ENCODE data around the gene KIF3C.
"Not testable (repeated sequence)": the region's sequence is repeated elsewhere in the genome, so short reads cannot be mapped to it uniquely, and the experiment has no call there.

Gene KIF3C

GRCh38 chr2:25920786-25921415 lies 61.4 kb downstream of the KIF3C start:
- in situ Hi-C loops (cut with MboI; ENCODE audit: low sequenced_read_pairs), result no loop called here

- in situ Hi-C loops (cut with MboI; ENCODE audit: low sequenced_read_pairs), result no loop called here
Measured at GRCh38 chr2:25920336-25920735, 62.0 kb downstream of the KIF3C start.

DNA sequence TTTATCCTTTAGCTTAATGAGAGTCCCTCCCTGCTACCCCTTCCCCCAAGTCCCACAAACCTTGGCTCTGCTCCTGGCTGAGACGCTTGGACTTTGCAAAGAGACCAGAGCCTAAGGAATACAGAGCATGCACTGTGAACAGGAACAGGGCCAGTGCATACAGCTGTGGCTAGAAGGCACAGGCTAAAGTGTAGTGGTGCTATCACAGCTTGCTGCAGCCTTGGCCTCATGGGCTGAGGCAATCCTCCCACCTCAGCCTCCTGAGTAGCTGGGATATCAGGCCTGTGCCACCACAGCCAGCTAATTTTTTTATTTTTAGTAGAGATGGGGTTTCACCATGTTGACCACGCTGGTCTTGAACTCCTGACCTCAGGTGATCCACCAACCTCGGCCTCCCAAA lies 64.5 kb downstream of the KIF3C start:
- in situ Hi-C loops (cut with MboI; ENCODE audit: low sequenced_read_pairs), result no loop called here

- in situ Hi-C loops (cut with MboI; ENCODE audit: low sequenced_read_pairs), result not testable (repeated sequence)
Measured at GRCh38 chr2:25917411-25917810, 64.9 kb downstream of the KIF3C start.

DNA sequence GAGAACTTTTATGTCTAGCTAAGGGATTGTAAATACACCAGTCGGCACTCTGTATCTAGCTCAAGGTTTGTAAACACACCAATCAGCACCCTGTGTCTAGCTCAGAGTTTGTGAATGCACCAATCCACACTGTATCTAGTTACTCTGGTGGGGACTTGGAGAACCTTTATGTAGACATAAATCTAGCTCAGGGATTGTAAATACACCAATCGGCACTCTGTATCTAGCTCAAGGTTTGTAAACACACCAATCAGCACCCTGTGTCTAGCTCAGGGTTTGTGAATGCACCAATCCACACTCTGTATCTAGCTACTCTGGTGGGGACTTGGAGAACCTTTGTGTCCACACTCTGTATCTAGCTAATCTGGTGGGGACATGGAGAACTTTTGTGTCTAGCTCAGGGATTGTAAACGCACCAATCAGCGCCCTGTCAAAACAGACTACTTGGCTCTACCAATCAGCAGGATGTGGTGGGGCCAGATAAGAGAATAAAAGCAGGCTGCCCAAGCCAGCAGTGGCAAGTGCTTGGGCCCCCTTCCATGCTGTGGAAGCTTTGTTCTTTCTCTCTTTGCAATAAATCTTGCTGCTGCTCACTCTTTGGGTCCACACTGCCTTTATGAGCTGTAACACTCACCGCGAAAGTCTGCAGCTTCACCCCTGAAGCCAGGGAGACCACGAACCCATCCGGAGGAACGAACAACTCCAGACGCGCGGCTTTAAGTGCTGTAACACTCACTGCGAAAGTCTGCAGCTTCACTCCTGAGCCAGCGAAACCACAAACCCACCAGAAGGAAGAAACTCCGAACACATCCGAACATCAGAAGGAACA lies 66.1 kb downstream of the KIF3C start:
- in situ Hi-C loops (cut with MboI; ENCODE audit: low sequenced_read_pairs), result not testable (repeated sequence)

DNA sequence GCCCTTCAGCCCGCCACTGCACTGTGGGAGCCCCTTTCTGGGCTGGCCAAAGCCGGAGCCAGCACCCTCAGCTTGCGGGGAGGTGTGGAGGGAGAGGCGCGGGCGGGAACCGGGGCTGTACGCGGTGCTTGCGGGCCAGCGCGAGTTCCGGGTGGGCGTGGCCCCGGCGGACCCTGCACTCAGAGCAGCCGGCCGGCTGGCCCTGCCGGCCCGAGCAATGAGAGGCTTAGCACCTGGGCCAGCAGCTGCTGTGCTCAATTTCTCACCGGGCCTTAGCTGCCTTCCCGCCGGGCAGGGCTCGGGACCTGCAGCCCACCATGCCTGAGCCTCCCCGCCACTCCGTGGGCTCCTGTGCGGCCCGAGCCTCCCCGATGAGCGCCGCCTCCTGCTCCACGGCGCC lies 66.9 kb downstream of the KIF3C start:
- in situ Hi-C loops (cut with MboI; ENCODE audit: low sequenced_read_pairs), result not testable (repeated sequence)

GRCh38 chr2:25913696-25913973 lies 68.7 kb downstream of the KIF3C start:
- in situ Hi-C loops (cut with MboI; ENCODE audit: low sequenced_read_pairs), result not testable (repeated sequence)

DNA sequence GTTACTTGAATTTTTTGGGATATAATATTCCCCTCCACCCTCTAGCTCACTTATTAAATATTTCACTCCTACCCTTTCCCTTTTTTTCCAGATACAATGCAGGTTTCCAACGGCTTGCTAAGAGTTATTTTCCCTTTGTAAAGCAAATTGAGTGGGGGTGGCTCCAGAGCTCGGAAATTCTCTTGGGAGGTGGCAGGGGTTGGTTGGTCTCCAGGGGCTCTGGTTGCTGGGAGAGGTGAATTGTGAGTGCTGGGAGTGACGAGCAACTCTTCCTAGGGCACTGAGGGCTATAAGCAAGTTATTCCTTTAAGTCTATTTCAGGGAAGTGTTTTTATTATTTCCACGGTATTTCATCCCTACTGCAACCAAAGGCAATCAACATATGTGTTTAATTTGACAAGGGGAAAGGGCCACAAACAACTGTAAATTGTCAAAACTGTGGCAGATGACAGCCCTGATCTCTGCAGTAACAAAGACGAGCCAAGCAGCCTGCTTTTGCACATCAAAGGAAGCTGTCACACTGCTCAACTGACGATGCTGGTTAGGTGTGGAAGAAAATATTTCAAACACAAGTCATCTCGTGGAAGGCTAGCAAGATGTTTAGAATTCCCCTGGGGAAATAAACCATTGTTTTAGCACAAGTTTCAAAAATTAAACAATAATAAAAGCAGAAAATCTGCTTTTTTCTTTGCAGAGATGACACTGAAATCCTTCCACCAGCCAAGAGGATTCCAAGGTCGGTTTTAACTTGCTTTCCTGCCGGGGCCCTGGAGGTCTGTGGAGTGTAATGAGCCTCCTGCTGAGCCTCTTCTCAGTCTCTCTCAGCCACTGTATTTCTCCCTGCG lies 69.2 kb downstream of the KIF3C start:
- in situ Hi-C loops (cut with MboI; ENCODE audit: low sequenced_read_pairs), result no loop called here

DNA sequence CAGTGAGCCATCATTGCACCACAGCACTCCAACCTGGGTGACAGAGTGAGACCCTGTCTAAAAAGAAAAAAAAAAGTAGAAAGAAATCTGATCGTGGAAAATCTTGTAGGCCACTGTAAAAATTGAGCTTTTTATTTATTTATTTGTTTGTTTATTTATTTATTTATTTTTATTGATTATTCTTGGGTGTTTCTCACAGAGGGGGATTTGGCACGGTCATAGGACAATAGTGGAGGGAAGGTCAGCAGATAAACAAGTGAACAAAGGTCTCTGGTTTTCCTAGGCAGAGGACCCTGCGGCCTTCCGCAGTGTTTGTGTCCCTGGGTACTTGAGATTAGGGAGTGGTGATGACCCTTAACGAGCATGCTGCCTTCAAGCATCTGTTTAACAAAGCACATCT lies 72.7 kb downstream of the KIF3C start:
- in situ Hi-C loops (cut with MboI; ENCODE audit: low sequenced_read_pairs), result not testable (repeated sequence)

DNA sequence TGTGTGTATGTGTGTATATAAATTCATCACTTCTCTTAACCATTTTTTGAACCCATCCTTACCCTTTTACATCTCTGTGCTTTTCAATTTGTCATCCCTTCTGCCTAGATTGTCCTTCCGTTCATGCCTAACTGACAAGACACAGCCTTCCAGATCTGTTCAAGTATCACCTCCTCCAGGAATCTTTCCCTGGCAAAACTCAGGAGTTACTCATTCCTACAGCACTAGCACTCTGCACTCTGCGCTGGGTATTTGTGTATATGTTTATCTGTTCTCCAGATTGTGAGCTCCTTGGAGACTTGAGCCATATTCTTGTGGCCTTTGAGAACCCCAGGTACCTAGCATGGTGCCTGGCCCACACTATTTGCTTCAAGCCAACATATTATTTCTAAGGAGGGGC lies 77.2 kb downstream of the KIF3C start:
- in situ Hi-C loops (cut with MboI; ENCODE audit: low sequenced_read_pairs), result no loop called here

DNA sequence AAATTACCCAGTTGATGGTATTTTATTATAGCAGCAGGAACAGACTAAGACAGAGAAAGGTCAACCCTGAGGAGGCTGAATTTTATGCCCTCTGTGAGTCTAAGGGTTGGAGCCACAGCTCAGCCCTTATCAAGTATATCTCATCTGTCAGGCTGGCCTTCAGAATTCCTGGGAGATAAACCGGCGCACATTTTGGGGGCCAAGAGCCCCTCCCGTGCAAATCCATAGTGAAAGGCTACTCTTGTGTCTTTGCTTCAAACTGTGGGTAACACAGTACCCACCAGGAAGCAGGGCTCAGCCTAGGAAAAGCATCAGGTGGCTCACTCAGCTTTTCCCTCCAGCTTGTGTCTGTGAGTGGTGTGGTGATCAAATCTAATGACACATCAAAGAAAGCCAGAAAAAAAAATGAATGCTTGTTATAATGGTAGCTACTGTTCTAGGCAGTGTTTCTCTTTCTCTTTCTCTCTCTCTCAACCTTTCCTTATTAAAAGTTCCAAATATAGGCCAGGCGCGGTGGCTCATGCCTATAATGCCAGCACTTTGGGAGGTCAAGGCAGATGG lies 79.0 kb downstream of the KIF3C start:
- in situ Hi-C loops (cut with MboI; ENCODE audit: low sequenced_read_pairs), result no loop called here

DNA sequence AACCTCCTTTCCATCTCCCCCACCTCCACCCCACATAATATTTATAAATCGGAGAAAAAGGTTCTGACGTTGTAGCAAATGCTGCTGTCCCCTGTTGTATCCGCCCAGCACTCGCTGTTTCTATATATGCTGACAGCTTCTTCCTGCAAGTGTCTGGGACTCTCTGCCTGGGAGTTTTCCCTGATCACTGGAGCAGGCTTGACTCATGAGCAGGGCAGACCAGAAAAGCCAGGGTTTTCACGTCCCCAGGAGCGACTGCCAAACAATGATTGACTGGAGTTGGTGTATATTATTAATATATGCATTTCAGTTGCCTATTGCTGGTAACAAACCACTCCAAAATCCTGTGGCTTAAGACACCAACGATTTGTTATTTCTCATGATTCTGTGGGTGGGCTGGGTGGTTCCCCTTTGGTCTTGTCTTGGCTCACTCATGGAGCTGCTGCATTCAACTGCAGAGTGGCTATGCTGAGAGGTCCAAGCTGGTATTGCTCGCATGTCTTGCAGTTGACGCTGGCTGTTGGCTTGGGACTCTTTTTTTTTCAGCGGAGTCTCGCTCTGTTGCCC lies 82.8 kb downstream of the KIF3C start:
- in situ Hi-C loops (cut with MboI; ENCODE audit: low sequenced_read_pairs), result no loop called here

DNA sequence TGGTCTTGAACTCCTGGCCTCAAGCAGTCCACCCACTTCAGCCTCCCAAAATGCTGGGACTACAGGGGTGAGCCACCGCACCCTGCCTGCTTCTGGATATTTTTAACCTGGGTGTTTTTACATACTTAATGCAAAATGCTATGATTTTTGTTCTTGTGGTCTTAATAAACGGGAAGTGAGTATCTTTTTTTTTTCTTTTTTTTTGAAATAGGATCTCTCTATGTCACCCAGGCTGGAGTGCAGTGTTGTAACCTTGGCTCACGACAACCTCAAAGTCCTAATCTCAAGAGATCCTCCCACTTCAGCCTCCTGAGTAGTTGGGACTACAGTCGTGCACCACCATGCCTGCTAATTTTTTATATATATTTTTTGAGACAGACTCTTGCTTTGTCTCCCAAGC lies 84.8 kb downstream of the KIF3C start:
- in situ Hi-C loops (cut with MboI; ENCODE audit: low sequenced_read_pairs), result no loop called here

DNA sequence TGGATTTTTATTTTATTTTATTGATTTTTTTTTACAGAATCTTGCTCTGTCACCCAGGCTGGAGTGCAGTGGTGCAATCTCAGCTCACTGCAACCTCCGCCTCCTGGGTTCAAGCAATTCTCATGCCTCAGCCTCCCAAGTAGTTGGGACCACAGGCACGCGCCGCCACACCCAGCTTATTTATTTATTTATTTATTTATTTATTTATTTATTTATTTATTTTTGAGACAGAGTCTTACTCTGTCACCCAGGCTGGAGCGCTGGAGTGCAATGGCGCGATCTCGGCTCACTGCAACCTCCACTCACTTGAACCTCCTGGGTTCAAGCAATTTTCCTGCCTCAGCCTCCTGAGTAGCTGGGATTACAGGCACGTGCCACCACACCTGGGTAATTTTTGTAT lies 86.0 kb downstream of the KIF3C start:
- in situ Hi-C loops (cut with MboI; ENCODE audit: low sequenced_read_pairs), result not testable (repeated sequence)

- in situ Hi-C loops (cut with MboI; ENCODE audit: low sequenced_read_pairs), result no loop called here
Measured at GRCh38 chr2:25895610-25896009, 86.7 kb downstream of the KIF3C start.

DNA sequence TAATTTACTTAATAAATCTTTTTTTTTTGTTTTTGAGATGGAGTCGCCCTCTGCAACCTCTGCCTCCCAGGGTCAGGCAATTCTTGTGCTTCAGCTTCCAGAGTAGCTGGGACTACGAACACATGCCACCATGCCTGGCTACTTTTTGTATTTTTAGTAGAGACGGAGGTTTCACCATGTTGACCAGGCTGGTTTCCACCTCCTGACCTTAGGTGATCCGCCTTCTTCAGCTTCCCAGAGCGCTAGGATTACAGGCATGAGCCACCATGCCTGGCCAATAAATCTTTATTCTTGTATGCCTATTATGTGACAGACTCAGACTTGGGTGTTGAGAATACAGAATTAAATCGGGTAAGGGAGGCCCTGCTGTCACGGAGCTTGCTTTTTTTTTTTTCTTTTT lies 87.3 kb downstream of the KIF3C start:
- in situ Hi-C loops (cut with MboI; ENCODE audit: low sequenced_read_pairs), result no loop called here

GRCh38 chr2:25894135-25894830 lies 88.0 kb downstream of the KIF3C start:
- in situ Hi-C loops (cut with MboI; ENCODE audit: low sequenced_read_pairs), result no loop called here

DNA sequence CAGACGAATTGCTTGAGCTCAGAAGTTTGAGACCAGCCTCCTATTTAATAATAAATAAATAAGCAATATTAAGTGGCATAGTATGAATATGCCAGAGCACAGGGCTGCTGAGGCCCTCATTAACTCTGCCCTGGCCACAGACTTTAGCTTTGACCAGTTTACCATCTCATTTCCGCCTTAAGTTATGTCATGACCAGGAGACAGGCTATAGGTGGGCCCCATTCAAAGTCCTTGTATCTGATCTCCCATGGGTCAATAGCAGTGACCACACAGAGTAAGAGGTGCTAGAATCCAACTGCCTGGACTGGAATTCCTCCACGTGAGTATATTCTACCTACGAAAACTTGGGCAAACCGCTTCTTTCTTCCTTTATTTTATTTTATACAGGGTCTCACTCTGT lies 90.6 kb downstream of the KIF3C start:
- in situ Hi-C loops (cut with MboI; ENCODE audit: low sequenced_read_pairs), result no loop called here

DNA sequence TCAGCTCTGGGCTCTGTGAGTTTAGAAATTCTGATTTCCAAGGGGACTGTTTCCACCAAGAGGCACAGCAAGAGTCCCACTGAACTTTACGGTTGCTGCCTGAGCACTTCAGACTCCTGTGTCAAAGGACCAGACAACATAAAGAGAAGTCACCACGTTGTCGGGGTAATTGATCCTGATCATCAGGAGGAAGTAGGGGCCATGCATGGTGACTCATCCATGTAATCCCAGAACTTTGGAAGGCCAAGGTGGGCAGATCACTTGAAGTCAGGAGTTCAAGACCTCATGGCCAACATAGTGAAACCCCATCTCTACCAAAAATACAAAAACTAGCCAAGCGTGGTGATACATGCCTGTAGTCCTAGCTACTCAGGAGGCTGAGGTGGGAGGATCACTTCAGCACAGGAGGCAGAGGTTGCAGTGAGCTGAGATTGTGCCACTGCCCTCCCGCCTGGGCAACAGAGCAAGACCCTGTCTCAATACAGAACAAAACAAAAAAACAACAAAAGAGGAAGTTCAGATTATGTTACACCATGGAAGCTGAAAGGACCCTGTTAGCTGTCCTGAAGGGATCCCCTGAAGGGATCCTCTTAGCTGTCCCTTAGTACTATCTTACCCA lies 94.6 kb downstream of the KIF3C start:
- in situ Hi-C loops (cut with MboI; ENCODE audit: low sequenced_read_pairs), result no loop called here

DNA sequence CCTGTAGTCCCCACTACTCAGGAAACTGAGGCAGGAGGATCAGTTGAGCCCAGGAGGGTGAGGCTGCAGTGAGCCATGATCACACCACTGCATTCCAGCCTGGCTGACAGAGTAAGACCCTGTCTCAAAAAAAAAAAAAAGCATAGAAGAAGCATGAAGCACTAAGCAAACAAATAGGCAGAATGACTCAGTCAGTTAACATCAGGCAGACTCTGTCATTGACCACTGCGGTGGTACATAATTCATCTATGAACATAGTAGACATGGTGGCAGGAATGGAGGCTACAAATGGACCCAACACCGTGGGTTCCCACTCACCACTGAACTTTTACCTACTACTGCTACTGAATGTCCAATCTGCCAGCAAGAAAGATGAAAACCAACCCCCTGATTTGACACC lies 96.4 kb downstream of the KIF3C start:
- in situ Hi-C loops (cut with MboI; ENCODE audit: low sequenced_read_pairs), result no loop called here

Data from HL-60/S4 treated with phorbol 12-myristate 13-acetate at 8.2 ng/mL for 4 days and 3 days (cell line).